Neural progenitor cell (in vitro differentiated cells): Measurements from ENCODE around the gene CALY.

ENCODE experiments used
- EZH2 ChIP-seq: fragments of 200-600 bp; sonication (generic); IDR thresholded peaks from 2 replicates; pipeline ENCODE4 v1.6.1; 2017; ENCODE audit warnings: antibody characterized with exemption, mild to moderate bottlenecking, moderate library complexity
- TF ChIP-seq, protein P1 (sequence below): fragments of 200-600 bp; sonication (generic); IDR thresholded peaks from 2 replicates; pipeline ENCODE4 v1.5.1; 2017; ENCODE audit warnings: antibody characterized with exemption, mild to moderate bottlenecking

DNA sequence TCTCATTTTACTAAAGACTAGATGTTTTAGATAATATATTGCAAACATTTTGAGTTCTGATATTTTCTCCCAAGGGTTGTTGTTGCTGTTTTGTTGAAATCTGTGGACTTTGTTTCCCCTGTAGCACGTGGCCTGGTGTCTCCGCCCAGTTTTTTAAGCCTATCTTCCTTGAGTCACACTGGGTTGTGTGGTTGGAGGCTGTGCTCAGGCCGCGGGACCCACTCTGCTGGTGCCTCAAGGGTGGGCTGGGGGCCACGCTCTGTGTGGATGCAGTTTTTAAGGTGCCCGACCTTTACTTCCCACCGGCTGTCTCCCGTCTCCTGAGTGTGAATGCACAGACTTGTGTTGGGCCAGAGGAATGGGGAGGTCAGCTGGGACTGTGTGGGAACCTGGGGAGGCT, 6.2 kb upstream of the CALY start:
- TF ChIP-seq, protein P1, sequence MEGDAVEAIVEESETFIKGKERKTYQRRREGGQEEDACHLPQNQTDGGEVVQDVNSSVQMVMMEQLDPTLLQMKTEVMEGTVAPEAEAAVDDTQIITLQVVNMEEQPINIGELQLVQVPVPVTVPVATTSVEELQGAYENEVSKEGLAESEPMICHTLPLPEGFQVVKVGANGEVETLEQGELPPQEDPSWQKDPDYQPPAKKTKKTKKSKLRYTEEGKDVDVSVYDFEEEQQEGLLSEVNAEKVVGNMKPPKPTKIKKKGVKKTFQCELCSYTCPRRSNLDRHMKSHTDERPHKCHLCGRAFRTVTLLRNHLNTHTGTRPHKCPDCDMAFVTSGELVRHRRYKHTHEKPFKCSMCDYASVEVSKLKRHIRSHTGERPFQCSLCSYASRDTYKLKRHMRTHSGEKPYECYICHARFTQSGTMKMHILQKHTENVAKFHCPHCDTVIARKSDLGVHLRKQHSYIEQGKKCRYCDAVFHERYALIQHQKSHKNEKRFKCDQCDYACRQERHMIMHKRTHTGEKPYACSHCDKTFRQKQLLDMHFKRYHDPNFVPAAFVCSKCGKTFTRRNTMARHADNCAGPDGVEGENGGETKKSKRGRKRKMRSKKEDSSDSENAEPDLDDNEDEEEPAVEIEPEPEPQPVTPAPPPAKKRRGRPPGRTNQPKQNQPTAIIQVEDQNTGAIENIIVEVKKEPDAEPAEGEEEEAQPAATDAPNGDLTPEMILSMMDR, result no peak
- TF ChIP-seq EZH2, result no peak
